Testis (tissue), 3 donors: ENCODE data around the gene LRIT2. TPM values are rescaled to one million over a fixed set of nuclear protein-coding genes. Genes with fewer than 3 reads are reported as not detected.

Experiments
- DNase-seq: peaks from one replicate; pipeline ENCODE4 v3.0.0-alpha.2; 2019
- H3K27ac ChIP-seq, 2 donors: fragments of 200-600 bp; sonication (generic); one replicate each; pipeline ENCODE4 v1.5.1; 2019
- H3K27me3 ChIP-seq: fragments of 200-600 bp; sonication (generic); one replicate; pipeline ENCODE4 v1.5.1; 2019
- H3K36me3 ChIP-seq: fragments of 200-600 bp; sonication (generic); one replicate; pipeline ENCODE4 v1.5.1; 2017; ENCODE audit warnings: low read depth; ENCODE audit errors: missing control alignments
- H3K4me1 ChIP-seq: fragments of 200-600 bp; sonication (generic); one replicate; pipeline ENCODE4 v1.5.1; 2019
- H3K4me3 ChIP-seq, 2 donors: fragments of 200-600 bp; sonication (generic); one replicate each; pipeline ENCODE4 v1.5.1; 2017 to 2019
- H3K9me3 ChIP-seq: fragments of 200-600 bp; sonication (generic); one replicate; pipeline ENCODE4 v1.5.1; 2017
- POLR2A ChIP-seq: fragments of 450-650 bp; IDR thresholded peaks from one replicate; pipeline ENCODE4 v1.6.1; 2017; ENCODE audit warnings: antibody characterized with exemption, mild to moderate bottlenecking, moderate library complexity
- whole genome bisulfite sequencing, 2 donors: methylation state at CpG; one replicate each; pipeline ENCODE4 v1.1.5; 2018; 5-methylcytosine and 5-hydroxymethylcytosine counted together
- intact Hi-C: fragments of 100-400 bp; cut with DNase I; formaldehyde crosslinking; loops from one replicate; pipeline ENCODE4 v1.15.1; 2023; ENCODE audit warnings: low total_unique reads
- polyA plus RNA-seq: library from polyadenylated mRNA; stranded (reverse); fragments of 350-450 nt; fragmentation: Illumina TruSeq; extraction: RNeasy Lipid Tissue Mini Kit (QIAGEN cat#74804); gene quantifications from one replicate; pipeline ENCODE4 v1.2.3, GENCODE V29; 2014; ENCODE audit warnings: low read depth, low replicate concordance; ENCODE audit not compliant: insufficient read depth
- total RNA-seq, 2 donors: library from RNA; depleted of rRNA; stranded (reverse); fragments of >200 nt; gene quantifications; one replicate each; pipeline ENCODE4 v1.2.3, GENCODE V29; 2016
- TF ChIP-seq, protein P1 (sequence below), 3 experiments: fragments of 450-650 bp in 2 of 3; fragments of 200-600 bp in 1 of 3; sonication (generic) in 1 of 3; IDR thresholded peaks; one replicate each; pipeline ENCODE4 v1.5.1; 2016 to 2019; ENCODE audit warnings: antibody characterized with exemption in 3 of 3, mild to moderate bottlenecking in 2 of 3, moderate library complexity in 1 of 3

The LRIT2 gene
- total and polyA plus RNA-seq, 3 donors from 2014 or later, result 0.12 to 0.20 TPM; not detected in 1

GRCh38 chr10:84237199-84238051 lies 12.1 kb upstream of the LRIT2 start:
- 45 to 52% methylated on average over 23 to 28 of the region's 52 CpGs for WGBS, 2 donors
- Histone ChIP-seq H3K36me3 (no peaks in the 10 kb centered on the region), H3K4me1 (no peaks in the 10 kb centered on the region), H3K27ac (no peak overlapping the region), H3K4me3 (peak overlapping the region; percentile 31 to 51), H3K9me3 (no peaks in the 10 kb centered on the region), H3K27me3 (no peaks in the 10 kb centered on the region)
- intact Hi-C loops, result no loop called here
- DNase-seq, result peak; percentile 45
- TF ChIP-seq, protein P1, sequence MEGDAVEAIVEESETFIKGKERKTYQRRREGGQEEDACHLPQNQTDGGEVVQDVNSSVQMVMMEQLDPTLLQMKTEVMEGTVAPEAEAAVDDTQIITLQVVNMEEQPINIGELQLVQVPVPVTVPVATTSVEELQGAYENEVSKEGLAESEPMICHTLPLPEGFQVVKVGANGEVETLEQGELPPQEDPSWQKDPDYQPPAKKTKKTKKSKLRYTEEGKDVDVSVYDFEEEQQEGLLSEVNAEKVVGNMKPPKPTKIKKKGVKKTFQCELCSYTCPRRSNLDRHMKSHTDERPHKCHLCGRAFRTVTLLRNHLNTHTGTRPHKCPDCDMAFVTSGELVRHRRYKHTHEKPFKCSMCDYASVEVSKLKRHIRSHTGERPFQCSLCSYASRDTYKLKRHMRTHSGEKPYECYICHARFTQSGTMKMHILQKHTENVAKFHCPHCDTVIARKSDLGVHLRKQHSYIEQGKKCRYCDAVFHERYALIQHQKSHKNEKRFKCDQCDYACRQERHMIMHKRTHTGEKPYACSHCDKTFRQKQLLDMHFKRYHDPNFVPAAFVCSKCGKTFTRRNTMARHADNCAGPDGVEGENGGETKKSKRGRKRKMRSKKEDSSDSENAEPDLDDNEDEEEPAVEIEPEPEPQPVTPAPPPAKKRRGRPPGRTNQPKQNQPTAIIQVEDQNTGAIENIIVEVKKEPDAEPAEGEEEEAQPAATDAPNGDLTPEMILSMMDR (IDR thresholded peaks at IDR 0.05), result peak in 2 of 3 experiments; percentile 18 to 29
- TF ChIP-seq POLR2A, result no peak

- no peak overlapping the region for H3K27ac ChIP-seq
- no peaks in the 10 kb centered on the region for H3K9me3 ChIP-seq
- no peaks in the 10 kb centered on the region for H3K27me3 ChIP-seq
- peak overlapping the region in 1 of 2 donors; percentile 51 for H3K4me3 ChIP-seq
- 64 to 69% methylated on average over 6 of the region's 6 CpGs for WGBS, 2 donors
- DNase-seq, result no peak
- no peaks in the 10 kb centered on the region for H3K36me3 ChIP-seq
- TF ChIP-seq, protein P1 (IDR thresholded peaks at IDR 0.05), result no peak
- TF ChIP-seq POLR2A, result no peak
- no peaks in the 10 kb centered on the region for H3K4me1 ChIP-seq
- intact Hi-C loops, result no loop called here
Measured at GRCh38 chr10:84236807-84237198, 11.5 kb upstream of the LRIT2 start.

DNA sequence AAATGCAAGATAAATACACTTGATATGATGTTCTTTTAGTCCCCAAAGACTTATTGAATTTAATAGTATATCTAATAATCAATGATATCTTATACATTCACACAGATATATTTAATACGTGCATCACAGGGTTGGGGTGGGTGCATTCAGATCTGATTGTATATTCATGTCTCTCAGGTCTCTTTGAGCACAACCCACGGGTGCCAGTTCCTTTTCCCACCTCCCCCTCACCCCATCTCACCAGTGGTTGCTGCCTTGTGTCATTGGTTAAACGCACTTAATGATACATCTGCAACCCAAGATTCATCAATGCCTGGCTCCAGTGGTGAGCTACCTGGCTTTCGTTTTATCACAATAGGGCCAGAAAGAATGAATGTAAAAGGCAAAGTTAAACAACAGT lies 9.8 kb upstream of the LRIT2 start:
- intact Hi-C loops, result no loop called here
- TF ChIP-seq, protein P1 (IDR thresholded peaks at IDR 0.05), result no peak
- no peak for TF ChIP-seq POLR2A
- Histone ChIP-seq H3K4me1 (no peaks in the 10 kb centered on the region), H3K9me3 (no peaks in the 10 kb centered on the region), H3K4me3 (no peak overlapping the region), H3K27ac (no peak overlapping the region), H3K27me3 (no peaks in the 10 kb centered on the region), H3K36me3 (no peaks in the 10 kb centered on the region)
- WGBS, 2 donors, result 79 to 82% methylated on average over 4 of the region's 4 CpGs
- DNase-seq, result no peak

GRCh38 chr10:84234479-84234878 lies 9.1 kb upstream of the LRIT2 start:
- Histone ChIP-seq H3K27me3 (no peaks in the 10 kb centered on the region), H3K36me3 (no peaks in the 10 kb centered on the region), H3K27ac (no peak overlapping the region), H3K4me1 (no peaks in the 10 kb centered on the region), H3K4me3 (no peak overlapping the region), H3K9me3 (no peaks in the 10 kb centered on the region)
- intact Hi-C loops, result loop anchor here (5.0 kb wide), 1 partner anchor 33 kb away; no protein-coding TSS in a partner anchor
- 82 to 93% methylated on average over 4 of the region's 4 CpGs for WGBS, 2 donors
- no peak for DNase-seq
- TF ChIP-seq, protein P1 (IDR thresholded peaks at IDR 0.05), result no peak
- no peak for TF ChIP-seq POLR2A
